HEK293 (cell line): ENCODE data around the gene CENPM.

Experiments
- ATF2 ChIP-seq: fragments of 450-650 bp; formaldehyde crosslinking; IDR thresholded peaks from 2 replicates; pipeline ENCODE4 v1.5.1; 2016; ENCODE audit warnings: missing biosample characterization, missing genetic modification characterization, low read depth
- KLF1 ChIP-seq: fragments of 450-650 bp; formaldehyde crosslinking; IDR thresholded peaks from 2 replicates; pipeline ENCODE4 v1.5.1; 2016; ENCODE audit warnings: missing biosample characterization, missing genetic modification characterization

- TF ChIP-seq KLF1 (no peak), ATF2 (no peak)
Observed at GRCh38 chr22:41920271-41920976, 26.5 kb downstream of the CENPM start.
